NCI-H2081 treated with DMSO at 0.1 percent for 48 hours (cell line): Measurements from ENCODE around the gene NAT10.
"Not testable (repeated sequence)": the region's sequence is repeated elsewhere in the genome, so short reads cannot be mapped to it uniquely, and the experiment has no call there.

Experiments
- DNase-seq: peaks from one replicate; lab custom pipeline; 2025; lab: John Stamatoyannopoulos, UW

NAT10 gene

DNA sequence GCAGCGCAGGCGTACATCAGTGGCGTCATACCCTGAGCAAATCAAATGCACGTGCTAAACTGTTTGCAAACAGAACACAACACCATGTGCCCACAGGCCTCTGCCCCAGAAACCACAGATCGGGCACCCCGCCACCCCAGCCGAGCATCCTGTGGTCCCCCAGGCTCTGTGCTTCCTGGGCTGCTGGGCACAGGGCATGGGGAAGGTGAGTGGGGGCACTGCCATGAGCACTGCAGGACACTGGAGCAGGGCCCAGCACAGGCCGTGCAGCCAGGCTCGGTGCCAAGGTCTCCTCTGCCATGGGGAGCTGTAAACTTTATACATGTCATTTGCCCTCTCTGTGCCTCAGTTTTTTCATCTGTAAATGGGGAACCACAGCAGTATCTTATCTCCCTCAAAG is 62.5 kb downstream of the NAT10 start:
- no peak for DNase-seq

DNA sequence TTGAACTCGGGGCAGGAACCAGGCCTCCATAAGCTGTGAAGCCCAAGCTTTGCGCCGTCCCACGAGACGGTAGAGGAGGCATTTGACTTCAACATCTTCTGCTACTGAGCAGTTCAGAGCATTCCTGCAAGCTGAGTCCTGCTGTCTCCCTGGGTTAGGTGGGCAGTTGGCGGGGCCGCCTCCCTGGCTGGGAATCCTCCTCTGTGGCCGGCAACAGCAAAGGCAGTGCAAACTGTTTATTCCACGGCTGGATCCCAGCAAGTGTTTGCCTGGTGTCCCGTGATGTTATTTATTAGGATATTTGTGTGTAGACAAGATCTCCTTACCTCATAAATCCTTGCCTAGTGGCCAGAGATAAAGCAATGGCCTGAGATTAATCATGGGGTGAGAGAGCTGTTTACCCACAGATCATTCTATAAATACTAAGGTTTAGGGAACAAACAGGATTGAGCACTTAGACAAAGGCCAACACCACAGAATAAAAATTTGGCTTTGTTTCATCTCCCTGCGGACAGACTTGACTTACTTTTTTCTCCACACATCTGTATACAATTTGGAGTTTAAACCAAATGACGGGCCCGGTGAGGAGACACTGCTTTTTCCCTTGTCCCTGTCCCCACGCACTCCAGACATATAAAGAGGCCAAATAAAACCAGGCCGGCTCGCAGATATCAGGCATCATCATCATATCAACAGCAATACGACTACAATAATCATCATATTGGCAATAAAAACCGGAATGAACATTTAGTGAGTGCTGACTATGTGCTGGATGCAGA is 63.4 kb downstream of the NAT10 start:
- no peak for DNase-seq

DNA sequence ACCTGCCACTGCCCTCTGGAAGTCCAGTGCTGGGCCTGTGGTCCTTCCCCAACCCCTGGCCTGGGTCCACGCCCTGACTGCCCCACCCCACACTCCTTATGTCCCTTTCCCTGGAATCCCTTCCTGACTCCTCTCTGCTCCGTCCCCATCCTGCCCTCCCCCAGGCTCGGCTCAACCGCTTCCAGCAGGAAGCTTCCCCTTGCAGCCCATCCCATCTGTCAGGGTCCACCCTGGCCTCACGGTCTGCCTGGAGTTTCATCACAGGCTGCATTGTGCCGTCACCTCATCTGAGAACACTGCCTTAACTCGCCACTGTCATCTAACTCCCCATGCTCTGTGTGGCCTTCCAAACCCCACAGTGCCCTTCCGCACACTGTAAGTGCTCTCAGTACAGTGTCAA is 64.3 kb downstream of the NAT10 start:
- no peak for DNase-seq

- no peak for DNase-seq
These were observed 67.6 kb downstream of the NAT10 start for GRCh38 chr11:34173050-34173449.

DNA sequence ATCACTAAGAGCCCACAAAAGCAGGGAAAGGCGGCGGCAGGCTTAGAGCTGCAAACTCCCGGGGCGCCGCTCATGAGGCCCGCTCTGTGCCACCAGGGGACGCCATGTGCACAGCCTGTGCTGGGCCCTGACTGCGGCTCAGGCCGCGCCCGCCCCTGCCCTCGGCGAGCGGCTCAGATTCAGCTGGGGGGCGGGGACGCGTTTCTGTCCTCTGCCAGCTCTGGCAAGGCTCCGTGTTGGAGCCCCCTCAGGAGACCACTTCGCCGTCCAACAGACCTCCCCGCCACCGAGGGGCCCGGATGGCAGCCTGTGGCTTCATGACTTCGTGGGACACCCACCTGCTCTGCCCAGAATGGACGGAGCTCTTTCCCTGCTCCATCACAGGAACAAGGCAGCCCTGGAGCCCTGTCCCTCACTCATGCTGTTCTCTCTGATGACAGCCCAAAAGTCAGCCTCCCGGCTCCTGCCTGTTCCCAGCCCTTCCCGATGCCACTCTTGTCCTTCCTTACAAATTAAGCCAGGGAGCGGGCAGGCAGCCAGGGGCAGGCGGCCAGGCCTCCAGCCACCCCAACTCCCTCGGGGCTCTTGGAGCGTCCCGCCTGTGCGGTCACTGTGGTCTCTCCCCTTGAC is 69.1 kb downstream of the NAT10 start:
- no peak for DNase-seq

- DNase-seq: no peak
These were observed 70.0 kb downstream of the NAT10 start for GRCh38 chr11:34175284-34176019.

- DNase-seq: no peak
These were observed 71.4 kb downstream of the NAT10 start for GRCh38 chr11:34176751-34177209.

GRCh38 chr11:34178209-34178821 is 72.9 kb downstream of the NAT10 start:
- DNase-seq: no peak

DNA sequence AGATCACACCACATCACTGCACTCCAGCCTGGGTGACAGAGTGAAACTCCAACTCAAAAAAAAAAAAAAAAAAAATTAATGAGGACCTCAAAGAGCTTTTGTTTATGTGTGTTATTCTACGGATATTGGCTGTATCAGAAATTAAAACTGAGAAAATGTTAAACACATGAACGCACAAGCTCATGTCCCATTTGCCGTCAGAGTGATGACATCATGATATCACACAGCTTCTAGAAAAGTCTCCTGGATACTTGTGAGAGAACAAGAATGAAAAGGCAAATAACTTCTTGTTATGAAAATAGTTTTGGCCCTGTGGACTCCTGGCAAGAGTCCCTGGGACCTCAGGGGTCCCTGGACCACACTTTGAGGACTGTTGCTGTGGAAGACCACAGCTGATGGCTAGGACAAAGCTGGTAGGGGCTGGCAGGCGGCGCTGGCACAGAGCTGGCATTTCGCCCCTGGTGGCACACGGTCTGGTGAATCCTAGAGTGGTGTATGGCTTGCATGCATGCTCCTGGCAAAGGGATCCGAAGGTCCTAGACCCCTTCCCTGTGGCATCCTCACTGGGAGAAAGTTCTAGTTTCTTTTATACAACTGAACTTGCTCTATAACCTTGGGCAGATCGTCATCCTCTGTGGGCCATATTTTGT is 73.7 kb downstream of the NAT10 start:
- no peak for DNase-seq

- no peak for DNase-seq
These were observed 74.8 kb downstream of the NAT10 start for GRCh38 chr11:34180040-34180813.

GRCh38 chr11:34180814-34181165 is 75.4 kb downstream of the NAT10 start:
- DNase-seq: not testable (repeated sequence)

DNA sequence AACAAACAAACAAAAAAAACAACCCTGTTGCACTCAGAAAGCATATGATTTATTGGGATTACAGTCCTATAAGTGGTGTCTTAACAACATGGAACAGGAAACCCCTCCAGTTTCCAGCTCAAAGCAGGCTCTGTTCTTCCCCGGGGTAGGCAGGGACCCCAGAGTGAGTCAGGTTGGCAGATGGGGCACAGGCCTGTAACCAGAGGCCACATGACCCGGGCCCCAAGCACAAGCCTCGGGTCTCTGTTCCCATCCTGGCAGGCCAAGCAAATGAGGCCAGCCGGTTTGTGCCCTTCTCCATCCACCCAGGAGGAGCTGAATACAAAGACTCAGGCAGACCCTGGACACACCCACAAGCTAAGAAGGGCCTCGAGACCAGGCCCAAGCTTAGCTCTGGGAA is 75.8 kb downstream of the NAT10 start:
- DNase-seq: no peak

GRCh38 chr11:34181856-34182405 is 76.5 kb downstream of the NAT10 start:
- no peak for DNase-seq

DNA sequence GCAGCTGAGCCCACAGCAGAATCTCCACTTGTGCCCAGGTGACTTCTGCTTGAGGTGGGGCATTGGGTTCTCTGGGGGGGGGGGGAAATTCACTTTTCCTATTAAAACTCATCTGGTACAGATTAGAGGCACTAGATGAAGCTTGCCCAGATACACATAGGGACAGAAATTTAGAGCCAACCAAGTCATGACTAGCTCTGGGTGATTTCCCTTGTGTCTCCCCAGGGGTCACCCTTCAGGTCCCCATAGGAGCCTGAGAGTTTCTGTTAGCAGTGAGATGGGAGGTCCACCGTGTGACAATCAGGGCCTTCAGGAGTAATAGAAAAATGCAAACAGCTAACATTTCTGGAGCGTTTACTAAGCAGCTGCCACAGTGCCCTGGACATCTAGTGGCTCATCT is 77.0 kb downstream of the NAT10 start:
- DNase-seq: no peak

DNA sequence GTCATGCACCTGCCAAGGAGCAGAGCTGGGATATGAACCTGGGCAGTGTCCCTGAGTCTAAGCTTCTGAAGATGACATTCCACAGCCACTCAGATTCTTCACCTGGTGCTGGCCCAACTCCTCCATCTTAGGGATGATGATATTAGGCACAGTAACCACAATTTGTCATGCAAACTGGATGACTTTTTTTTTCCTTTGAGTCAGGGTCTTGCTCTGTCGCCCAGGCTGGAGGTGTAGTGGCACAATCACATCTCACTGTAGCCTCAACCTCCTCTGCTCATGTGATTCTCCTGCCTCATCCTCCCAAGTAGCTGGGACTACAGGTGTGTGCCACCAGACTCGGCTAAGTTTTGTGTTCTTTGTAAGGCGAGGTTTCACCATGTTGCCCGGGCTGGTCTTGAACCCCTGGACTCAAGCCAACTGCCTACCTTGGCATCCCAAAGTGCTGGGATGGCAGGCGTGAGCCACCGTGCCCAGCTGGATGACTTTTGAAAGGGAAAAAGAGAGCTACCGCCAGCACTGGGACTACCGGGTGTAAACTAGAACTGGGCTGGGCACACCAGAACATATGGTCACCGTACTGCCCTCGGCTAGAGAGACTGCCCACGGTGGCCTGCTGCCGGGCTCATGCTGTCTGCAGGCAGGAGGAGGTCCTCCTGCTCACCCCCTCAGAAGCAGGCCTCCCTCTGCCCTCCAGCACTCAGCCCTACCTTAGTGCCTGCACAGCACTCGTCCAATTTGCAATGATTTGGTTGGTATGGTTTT is 77.7 kb downstream of the NAT10 start:
- no peak for DNase-seq

GRCh38 chr11:34183848-34184391 is 78.5 kb downstream of the NAT10 start:
- no peak for DNase-seq

- DNase-seq: no peak
These were observed 79.1 kb downstream of the NAT10 start for GRCh38 chr11:34184505-34185015.

DNA sequence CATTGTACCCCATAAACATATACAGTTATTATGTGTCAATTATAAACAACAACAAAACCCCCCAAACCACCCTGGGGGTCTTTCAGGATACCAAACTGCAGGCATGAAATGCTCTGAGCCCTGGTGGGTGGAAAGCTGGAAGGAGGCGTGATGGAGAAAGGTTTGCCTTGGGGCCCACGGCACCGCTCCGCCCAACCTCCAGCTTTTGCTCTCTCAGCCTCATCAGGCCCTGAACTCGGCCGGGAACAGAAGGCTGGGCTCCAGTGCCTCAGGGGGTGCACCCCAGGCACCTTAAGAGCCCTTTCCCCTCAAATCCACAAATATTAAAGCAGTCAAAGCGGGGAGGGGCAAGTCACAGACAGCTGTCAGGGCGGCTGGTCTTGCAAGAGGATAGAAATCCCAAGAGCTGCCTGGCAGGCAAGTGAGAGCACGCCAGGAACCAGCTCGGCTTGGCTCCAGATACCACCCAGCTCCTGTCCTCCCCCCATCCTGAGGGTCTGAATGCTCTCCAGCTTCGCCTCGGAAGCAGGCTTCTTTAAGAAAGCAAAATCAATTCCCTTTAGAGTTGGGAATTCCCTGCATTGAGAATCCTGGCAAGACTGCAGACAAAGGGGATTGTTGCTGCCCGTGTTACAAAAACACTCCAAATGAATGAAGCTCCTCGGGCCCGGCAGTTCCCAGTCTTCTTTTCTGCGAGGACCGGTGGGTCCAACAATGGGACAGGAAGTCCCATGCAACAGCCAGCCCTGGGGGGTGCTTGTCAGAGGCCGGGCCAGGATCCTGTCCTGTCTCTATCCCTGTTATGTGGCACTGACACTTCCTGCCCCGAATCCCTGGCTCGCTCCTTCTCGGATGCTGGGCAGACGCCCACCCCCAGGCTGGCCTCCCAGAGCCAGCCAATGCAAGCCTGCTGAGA is 80.8 kb downstream of the NAT10 start:
- DNase-seq: no peak

DNA sequence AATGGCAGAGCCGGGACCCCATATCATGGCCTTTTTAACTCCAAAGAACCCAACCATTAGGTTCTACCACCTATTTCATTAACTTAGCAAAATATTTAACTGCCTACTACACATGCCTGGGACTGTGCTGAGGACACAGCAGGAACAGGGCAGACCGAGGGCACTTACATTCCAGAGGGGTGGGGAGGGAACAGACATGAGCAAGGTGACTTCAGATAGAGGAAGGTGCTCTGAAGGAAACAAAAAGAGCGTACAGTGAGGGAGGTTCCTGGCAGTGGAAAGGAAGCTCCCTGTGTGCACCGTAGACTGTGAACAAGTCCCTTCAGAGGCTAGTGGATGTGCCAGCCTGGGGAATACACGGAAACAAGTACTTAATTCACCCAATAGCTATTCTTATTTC is 82.8 kb downstream of the NAT10 start:
- no peak for DNase-seq
